HEK293 (cell line): ENCODE measurements around the gene PLK5.
A peak's percentile ranks its signal among the peaks of the same experiment; 100 is the strongest.

ENCODE experiments used
- CTCF ChIA-PET: fragments of 350-600 bp; formaldehyde crosslinking; extraction: SDS; loops from one replicate; lab custom pipeline; 2021; ENCODE audit warnings: antibody characterized with exemption; lab: Yijun Ruan, JAX
- POLR2A ChIA-PET: fragments of 300-600 bp; formaldehyde crosslinking; extraction: SDS; loops from one replicate; lab custom pipeline; 2020; ENCODE audit warnings: antibody characterized with exemption, inconsistent platforms; lab: Yijun Ruan, JAX
- H3K27ac ChIP-seq: fragments of 200-500 bp; sonication (Bioruptor generic); 2 replicates; pipeline ENCODE4 v1.5.1; 2014; ENCODE audit warnings: low read depth, low read length, control low read depth, inconsistent platforms; ENCODE audit errors: extremely low read depth
- H3K36me3 ChIP-seq, 2 experiments: fragments of 200-500 bp in 1 of 2; sonication (Bioruptor generic) in 1 of 2; 1 replicate in 1 of 2; 2 replicates in 1 of 2; pipeline ENCODE4 v1.5.1; 2014 to 2017; ENCODE audit warnings: inconsistent platforms in 2 of 2, low read length in 2 of 2; ENCODE audit not compliant: control insufficient read depth in 2 of 2, insufficient read depth in 1 of 2
- H3K4me1 ChIP-seq: fragments of 200-500 bp; sonication (Bioruptor generic); 2 replicates; pipeline ENCODE4 v1.5.1; 2014; ENCODE audit warnings: mild to moderate bottlenecking, low read length, inconsistent platforms; ENCODE audit not compliant: control insufficient read depth, insufficient read depth
- H3K4me3 ChIP-seq: 2 replicates; pipeline ENCODE4 v1.5.1; 2011; ENCODE audit warnings: low read depth, mild to moderate bottlenecking, control low read depth, low read length, moderate library complexity
- H3K9me3 ChIP-seq: fragments of 200-500 bp; sonication (Bioruptor generic); 2 replicates; pipeline ENCODE4 v1.5.1; 2014; ENCODE audit warnings: low read depth, low read length, inconsistent platforms; ENCODE audit not compliant: control insufficient read depth, insufficient read depth
- ATF2 ChIP-seq: fragments of 450-650 bp; formaldehyde crosslinking; IDR thresholded peaks from 2 replicates; pipeline ENCODE4 v1.5.1; 2016; ENCODE audit warnings: missing biosample characterization, missing genetic modification characterization, low read depth
- BCL11A ChIP-seq: fragments of 450-650 bp; formaldehyde crosslinking; IDR thresholded peaks from 2 replicates; pipeline ENCODE4 v1.5.1; 2016; ENCODE audit warnings: low read depth, missing biosample characterization, missing genetic modification characterization
- GLIS2 ChIP-seq: fragments of 450-650 bp; formaldehyde crosslinking; IDR thresholded peaks from 2 replicates; pipeline ENCODE4 v1.5.1; 2016; ENCODE audit warnings: missing biosample characterization, missing genetic modification characterization
- HIC1 ChIP-seq: fragments of 450-650 bp; formaldehyde crosslinking; IDR thresholded peaks from 2 replicates; pipeline ENCODE4 v1.5.1; 2016; ENCODE audit warnings: missing biosample characterization, missing genetic modification characterization
- HOXC10 ChIP-seq: sonication (generic); formaldehyde crosslinking; IDR thresholded peaks from 2 replicates; pipeline ENCODE4 v1.8.1; 2023; ENCODE audit warnings: mild to moderate bottlenecking, missing genetic modification reagents
- KLF1 ChIP-seq: fragments of 450-650 bp; formaldehyde crosslinking; IDR thresholded peaks from 2 replicates; pipeline ENCODE4 v1.5.1; 2016; ENCODE audit warnings: missing biosample characterization, missing genetic modification characterization
- PRDM1 ChIP-seq: fragments of 450-650 bp; formaldehyde crosslinking; IDR thresholded peaks from 2 replicates; pipeline ENCODE4; 2016; ENCODE audit warnings: missing biosample characterization, missing genetic modification characterization
- SP3 ChIP-seq: fragments of 450-650 bp; formaldehyde crosslinking; IDR thresholded peaks from 2 replicates; pipeline ENCODE4 v1.5.1; 2016; ENCODE audit warnings: missing biosample characterization, missing genetic modification characterization
- ZBTB8A ChIP-seq: fragments of 450-650 bp; formaldehyde crosslinking; IDR thresholded peaks from 2 replicates; pipeline ENCODE4 v1.5.1; 2016; ENCODE audit warnings: missing biosample characterization, missing genetic modification characterization
- ZFHX2 ChIP-seq: fragments of 450-650 bp; formaldehyde crosslinking; conservative IDR thresholded peaks from 2 replicates; pipeline ENCODE4 v1.5.1; 2016; ENCODE audit warnings: missing biosample characterization, missing genetic modification characterization
- ZFP3 ChIP-seq: fragments of 450-650 bp; formaldehyde crosslinking; IDR thresholded peaks from 2 replicates; pipeline ENCODE4 v1.5.1; 2016; ENCODE audit warnings: low read depth, missing biosample characterization, missing genetic modification characterization
- ZFP41 ChIP-seq: fragments of 450-650 bp; formaldehyde crosslinking; IDR thresholded peaks from 2 replicates; pipeline ENCODE4 v1.5.1; 2016; ENCODE audit warnings: missing biosample characterization, missing genetic modification characterization, borderline replicate concordance
- ZNF114 ChIP-seq: fragments of 450-650 bp; formaldehyde crosslinking; IDR thresholded peaks from 2 replicates; pipeline ENCODE4 v1.5.0; 2017; ENCODE audit warnings: missing biosample characterization, missing genetic modification characterization
- ZNF132 ChIP-seq: fragments of 450-650 bp; formaldehyde crosslinking; IDR thresholded peaks from 2 replicates; pipeline ENCODE4 v1.5.1; 2017; ENCODE audit warnings: missing biosample characterization, missing genetic modification characterization, borderline replicate concordance
- ZNF221 ChIP-seq: fragments of 450-650 bp; formaldehyde crosslinking; IDR thresholded peaks from 2 replicates; pipeline ENCODE4 v1.5.1; 2017; ENCODE audit warnings: missing biosample characterization, missing genetic modification characterization, borderline replicate concordance
- ZNF23 ChIP-seq: fragments of 450-650 bp; formaldehyde crosslinking; IDR thresholded peaks from 2 replicates; pipeline ENCODE4 v1.5.1; 2016; ENCODE audit warnings: missing biosample characterization, missing genetic modification characterization, borderline replicate concordance
- ZNF366 ChIP-seq: fragments of 450-650 bp; formaldehyde crosslinking; conservative IDR thresholded peaks from 2 replicates; pipeline ENCODE4 v1.5.1; 2016; ENCODE audit warnings: missing biosample characterization, missing genetic modification characterization
- ZNF433 ChIP-seq: fragments of 450-650 bp; formaldehyde crosslinking; IDR thresholded peaks from 2 replicates; pipeline ENCODE4 v1.5.1; 2016; ENCODE audit warnings: missing biosample characterization, missing genetic modification characterization, low read depth
- ZNF449 ChIP-seq: fragments of 450-650 bp; formaldehyde crosslinking; IDR thresholded peaks from 2 replicates; pipeline ENCODE4 v1.5.1; 2017; ENCODE audit warnings: missing biosample characterization, mild to moderate bottlenecking, missing genetic modification characterization, moderate library complexity
- ZNF514 ChIP-seq: fragments of 450-650 bp; formaldehyde crosslinking; IDR thresholded peaks from 2 replicates; pipeline ENCODE4 v1.5.1; 2016; ENCODE audit warnings: missing biosample characterization, missing genetic modification characterization
- ZNF621 ChIP-seq: fragments of 450-650 bp; formaldehyde crosslinking; IDR thresholded peaks from 2 replicates; pipeline ENCODE4 v1.5.1; 2017; ENCODE audit warnings: missing biosample characterization, missing genetic modification characterization
- ZSCAN18 ChIP-seq: fragments of 450-650 bp; formaldehyde crosslinking; IDR thresholded peaks from 2 replicates; pipeline ENCODE4 v1.5.1; 2016; ENCODE audit warnings: missing biosample characterization, missing genetic modification characterization

The PLK5 gene

GRCh38 chr19:1508507-1508856 is 15.4 kb upstream of the PLK5 start (continued):
- TF ChIP-seq ZSCAN18 (tag by site-specific recombination) (no peak), ZNF221 (tag by site-specific recombination) (no peak), ATF2 (no peak), ZNF433 (no peak), ZFHX2 (no peak), ZNF449 (tag by site-specific recombination) (peak; percentile 67), ZNF132 (tag by site-specific recombination) (no peak)

- ChIA-PET CTCF (interaction anchor here (0.7 to 1.3 kb wide), 2 partner anchors 36 to 232 kb away, joined by 3 read pairs; no protein-coding TSS in a partner anchor), POLR2A (no interaction called here)
- Histone ChIP-seq H3K4me1 (no peaks in the 10 kb centered on the region), H3K27ac (no peak overlapping the region), H3K36me3 (no peaks in the 10 kb centered on the region), H3K9me3 (no peaks in the 10 kb centered on the region), H3K4me3 (no peak overlapping the region)
- TF ChIP-seq ZNF366 (peak; percentile 47), BCL11A (tag by site-specific recombination) (no peak), HIC1 (tag by site-specific recombination) (peak; percentile 46; the same call in 1 of the 2 replicates), ZFP3 (tag by site-specific recombination) (peak; percentile 99), ZBTB8A (tag by site-specific recombination) (peak; percentile 74), ZFP41 (tag by site-specific recombination) (no peak), GLIS2 (tag by site-specific recombination) (peak; percentile 22; the same call in 1 of the 2 replicates), SP3 (no peak)
Measured at GRCh38 chr19:1509602-1510441, 14.1 kb upstream of the PLK5 start.

- TF ChIP-seq ZNF114 (tag by site-specific recombination) (no peak), PRDM1 (tag by site-specific recombination) (no peak), HOXC10 (no peak), ZNF621 (tag by site-specific recombination) (no peak), ZNF514 (tag by site-specific recombination) (no peak), KLF1 (tag by site-specific recombination) (peak; percentile 58), ZNF23 (tag by site-specific recombination) (no peak)
- H3K27ac ChIP-seq: no peak overlapping the region
- POLR2A ChIA-PET: no interaction called here
- no peaks in the 10 kb centered on the region for H3K9me3 ChIP-seq
- H3K36me3 ChIP-seq: no peaks in the 10 kb centered on the region
- no peaks in the 10 kb centered on the region for H3K4me1 ChIP-seq
- CTCF ChIA-PET: no interaction called here
- no peak overlapping the region for H3K4me3 ChIP-seq
Measured at GRCh38 chr19:1510442-1510806, 13.5 kb upstream of the PLK5 start.
